ENCODE results near the gene PRLR. TPM values are rescaled to one million over a fixed set of nuclear protein-coding genes. Genes with fewer than 3 reads are reported as not detected.

Gene PRLR
- total RNA-seq, 2 donors from 2014 or later: 4.1 to 6.5 TPM

- Histone ChIP-seq H3K27ac (ENCODE audit: low read depth, low read length) (no peak overlapping the region), H3K4me1 (ENCODE audit: control insufficient read depth, insufficient read depth, low read length) (no peaks in the 10 kb centered on the region), H3K36me3 (ENCODE audit: control insufficient read depth, insufficient read depth, low read length) (no peaks in the 10 kb centered on the region), H3K9ac (ENCODE audit: extremely low read depth, low read length, poor library complexity, severe bottlenecking) (no peak overlapping the region), H3K4me3 (ENCODE audit: low read length) (no peak overlapping the region), H3K27me3 (ENCODE audit: control insufficient read depth, insufficient read depth, low read length, poor library complexity, severe bottlenecking) (no peaks in the 10 kb centered on the region), H3K9me3 (ENCODE audit: control insufficient read depth, low read length) (peaks cover 9% of the 10 kb centered on the region)
- Mint-ChIP-seq H3K36me3 (ENCODE audit: low read depth) (no peaks in the 10 kb centered on the region), H3K27me3 (ENCODE audit: insufficient read depth) (no peaks in the 10 kb centered on the region), H3K4me1 (no peaks in the 10 kb centered on the region), H3K9me3 (peaks cover 6% of the 10 kb centered on the region), H3K4me3 (no peak overlapping the region), H3K27ac (no peak overlapping the region)
- no peak for TF ChIP-seq CTCF (conservative IDR thresholded peaks at IDR 0.05)
- DNase-seq: no peak
- WGBS, 2 experiments (ENCODE audit: insufficient coverage in 1 of 2, insufficient read length in 1 of 2): 93 to 100% methylated on average over 1 of the region's 1 CpG
These were observed 161.1 kb downstream of the PRLR start for GRCh38 chr5:35069188-35069587.

- no peaks in the 10 kb centered on the region for H3K27me3 Mint-ChIP-seq (ENCODE audit: insufficient read depth)
- H3K9ac ChIP-seq (ENCODE audit: extremely low read depth, low read length, poor library complexity, severe bottlenecking): no peak overlapping the region
- no peaks in the 10 kb centered on the region for H3K27me3 ChIP-seq (ENCODE audit: control insufficient read depth, insufficient read depth, low read length, poor library complexity, severe bottlenecking)
These were observed 162.3 kb downstream of the PRLR start for GRCh38 chr5:35067985-35068384.

GRCh38 chr5:35066260-35066795, 164.0 kb downstream of the PRLR start:
- Histone ChIP-seq H3K27ac (ENCODE audit: low read depth, low read length) (no peak overlapping the region), H3K4me1 (ENCODE audit: control insufficient read depth, insufficient read depth, low read length) (no peaks in the 10 kb centered on the region), H3K9ac (ENCODE audit: extremely low read depth, low read length, poor library complexity, severe bottlenecking) (no peak overlapping the region), H3K36me3 (ENCODE audit: control insufficient read depth, insufficient read depth, low read length) (no peaks in the 10 kb centered on the region), H3K9me3 (ENCODE audit: control insufficient read depth, low read length) (no peaks in the 10 kb centered on the region), H3K4me3 (ENCODE audit: low read length) (no peak overlapping the region), H3K27me3 (ENCODE audit: control insufficient read depth, insufficient read depth, low read length, poor library complexity, severe bottlenecking) (no peaks in the 10 kb centered on the region)
- Mint-ChIP-seq H3K27ac (no peak overlapping the region), H3K27me3 (ENCODE audit: insufficient read depth) (no peaks in the 10 kb centered on the region), H3K4me3 (no peak overlapping the region), H3K4me1 (no peaks in the 10 kb centered on the region), H3K9me3 (no peaks in the 10 kb centered on the region), H3K36me3 (ENCODE audit: low read depth) (no peaks in the 10 kb centered on the region)
- no peak for TF ChIP-seq CTCF (conservative IDR thresholded peaks at IDR 0.05)
- 80 to 100% methylated on average over 1 to 5 of the region's 5 CpGs for whole genome bisulfite sequencing, 2 experiments (ENCODE audit: insufficient coverage in 1 of 2, insufficient read length in 1 of 2)
- DNase-seq: no peak

More at GRCh38 chr5:35067985-35068384, 162.3 kb downstream of the PRLR start:
- no peak overlapping the region for H3K4me3 ChIP-seq (ENCODE audit: low read length)
- H3K36me3 ChIP-seq (ENCODE audit: control insufficient read depth, insufficient read depth, low read length): no peaks in the 10 kb centered on the region
- Mint-ChIP-seq H3K9me3 (no peaks in the 10 kb centered on the region), H3K4me1 (no peaks in the 10 kb centered on the region), H3K27ac (no peak overlapping the region), H3K36me3 (ENCODE audit: low read depth) (no peaks in the 10 kb centered on the region), H3K4me3 (no peak overlapping the region)
- 78% methylated on average over 2 of the region's 2 CpGs; no CpG with 5 or more reads in 1 of the 2 experiments for WGBS, 2 experiments (ENCODE audit: insufficient coverage in 1 of 2, insufficient read length in 1 of 2)
- no peak overlapping the region for H3K27ac ChIP-seq (ENCODE audit: low read depth, low read length)
- no peak for TF ChIP-seq CTCF (conservative IDR thresholded peaks at IDR 0.05)
- no peaks in the 10 kb centered on the region for H3K4me1 ChIP-seq (ENCODE audit: control insufficient read depth, insufficient read depth, low read length)
- H3K9me3 ChIP-seq (ENCODE audit: control insufficient read depth, low read length): no peaks in the 10 kb centered on the region
- no peak for DNase-seq

Measured in endodermal cell (in vitro differentiated cells).